Fibroblast of skin of back (primary cell): ENCODE data around the gene HIGD2B. TPM values are rescaled to one million over a fixed set of nuclear protein-coding genes. Genes with fewer than 3 reads are reported as not detected.
"Not testable (repeated sequence)": the region's sequence is repeated elsewhere in the genome, so short reads cannot be mapped to it uniquely, and the experiment has no call there.

ENCODE experiments used
- DNase-seq: peaks from one replicate; pipeline ENCODE4 v3.0.0-alpha.2; 2013
- polyA plus RNA-seq, 2 experiments: library from polyadenylated mRNA; unstranded; fragments of 120-200 nt; gene quantifications; one replicate each; pipeline ENCODE4 v1.2.1, GENCODE V29; 2013; ENCODE audit not compliant: insufficient read length in 2 of 2

The HIGD2B gene, protein sequence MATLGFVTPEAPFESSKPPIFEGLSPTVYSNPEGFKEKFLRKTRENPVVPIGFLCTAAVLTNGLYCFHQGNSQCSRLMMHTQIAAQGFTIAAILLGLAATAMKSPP
- not detected for polyA plus RNA-seq (2013, experiment 1 of 2; ENCODE audit: insufficient read length)
- polyA plus RNA-seq (2013, experiment 2 of 2; ENCODE audit: insufficient read length): not detected

DNA sequence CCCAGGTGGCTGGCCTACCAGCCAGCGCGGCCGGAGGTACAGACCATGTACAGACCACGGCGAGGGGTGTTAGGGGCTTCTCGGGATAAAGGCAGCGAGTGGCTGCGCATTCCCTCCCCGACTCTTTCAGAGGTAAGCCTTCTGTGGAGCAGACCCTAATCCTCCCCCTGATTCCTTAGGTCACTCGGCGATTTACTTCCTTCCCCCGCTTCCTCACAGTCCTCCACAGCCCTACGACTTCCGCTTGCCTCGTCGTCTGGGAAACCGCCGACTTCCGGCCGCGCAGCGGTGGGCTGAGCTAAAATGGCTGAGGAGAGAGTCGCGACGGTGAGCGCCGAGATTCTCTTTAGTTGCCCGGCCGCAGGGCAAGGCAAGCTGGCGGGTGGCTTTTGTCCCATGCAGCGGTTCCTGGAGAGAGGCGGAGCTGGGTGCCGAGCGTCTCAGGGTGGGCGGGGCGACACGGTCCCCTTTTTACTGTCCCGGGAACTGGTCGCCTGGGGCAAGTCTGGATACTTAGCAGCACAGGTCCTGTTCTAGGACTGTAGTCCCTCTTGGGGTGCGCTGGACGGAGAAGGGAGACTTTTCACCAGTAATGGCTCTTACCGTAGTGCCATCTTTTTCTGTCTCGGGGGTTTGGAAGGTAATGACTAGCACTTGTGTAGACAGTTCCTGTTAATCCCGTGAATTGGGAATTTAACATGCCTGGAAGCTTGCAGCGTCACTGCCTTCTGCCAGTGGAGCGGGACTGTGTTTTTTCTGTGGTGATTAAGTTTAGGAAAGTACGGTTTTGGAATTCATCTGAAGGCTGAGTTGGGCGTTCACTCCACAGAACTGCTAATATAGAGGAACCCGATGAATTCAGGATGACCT is at the start of gene HIGD2B, which contains the start of gene BBS4:
Gene HIGD2B, minus strand, starts transcription at position 258 of the 870 bp plus-strand sequence. CDS start 9,808 bp downstream, outside the sequence.
Gene BBS4, plus strand, starts transcription at position 283 of the 870 bp plus-strand sequence. Its CDS starts 21 bp downstream, at position 304.
- DNase-seq: peak; percentile 92

DNA sequence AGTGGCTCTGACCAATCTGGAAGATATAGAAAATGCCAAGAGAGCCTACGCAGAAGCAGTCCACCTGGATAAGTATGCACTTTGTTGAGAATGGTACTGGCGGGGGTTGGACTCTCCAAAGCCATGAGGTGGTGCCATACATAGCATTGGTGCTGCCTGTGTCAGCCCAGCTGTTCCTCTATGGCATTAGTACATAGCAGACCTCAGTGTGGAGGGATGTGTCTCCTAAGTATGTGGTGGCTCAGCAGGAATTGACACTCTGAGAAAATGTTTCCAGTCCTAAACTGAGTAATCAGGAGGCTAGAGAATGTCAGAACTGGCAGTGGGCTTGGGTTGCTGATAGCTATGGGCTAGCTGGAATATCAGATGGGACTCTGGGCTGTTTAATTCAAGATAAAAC is 49.1 kb upstream of the HIGD2B start:
- DNase-seq: no peak

DNA sequence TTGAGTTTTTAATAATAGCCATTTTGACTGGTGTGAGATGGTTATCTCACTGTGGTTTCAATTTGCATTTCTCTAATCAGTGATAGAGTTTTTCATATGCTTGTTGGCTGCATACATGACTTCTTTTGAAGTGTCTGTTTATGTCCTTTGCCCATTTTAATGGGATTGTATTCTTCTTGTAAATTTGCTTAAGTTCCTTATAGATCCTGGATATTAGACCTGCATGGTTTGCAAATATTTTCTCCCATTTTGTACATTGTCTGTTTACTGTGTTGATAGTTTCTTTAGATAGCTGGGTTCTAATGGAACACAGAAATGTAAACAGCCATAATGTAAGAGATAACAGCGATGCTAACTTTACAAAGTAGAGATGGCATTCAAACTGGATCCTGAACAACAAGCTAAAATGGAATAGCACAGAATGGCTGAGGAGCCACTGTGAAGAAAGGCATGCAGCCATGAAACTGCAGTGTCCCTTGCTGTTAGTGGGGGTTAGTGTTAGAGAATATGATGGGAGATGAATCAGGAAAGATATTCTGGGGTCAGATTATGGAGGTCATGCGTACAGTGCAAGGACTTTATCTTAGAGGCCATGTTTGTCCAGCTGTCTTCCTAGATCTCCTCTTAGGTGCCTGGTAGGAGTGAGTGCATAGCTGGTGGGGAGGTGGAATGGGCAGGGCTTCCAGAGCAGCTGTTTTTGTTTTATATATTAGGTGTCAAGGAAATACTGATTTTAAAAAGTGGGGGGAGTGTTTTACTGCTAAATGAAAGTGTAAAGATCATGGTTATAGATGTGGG is 48.2 kb upstream of the HIGD2B start:
- DNase-seq: no peak

GRCh38 chr15:72732516-72732915 is 46.5 kb upstream of the HIGD2B start:
- no peak for DNase-seq

DNA sequence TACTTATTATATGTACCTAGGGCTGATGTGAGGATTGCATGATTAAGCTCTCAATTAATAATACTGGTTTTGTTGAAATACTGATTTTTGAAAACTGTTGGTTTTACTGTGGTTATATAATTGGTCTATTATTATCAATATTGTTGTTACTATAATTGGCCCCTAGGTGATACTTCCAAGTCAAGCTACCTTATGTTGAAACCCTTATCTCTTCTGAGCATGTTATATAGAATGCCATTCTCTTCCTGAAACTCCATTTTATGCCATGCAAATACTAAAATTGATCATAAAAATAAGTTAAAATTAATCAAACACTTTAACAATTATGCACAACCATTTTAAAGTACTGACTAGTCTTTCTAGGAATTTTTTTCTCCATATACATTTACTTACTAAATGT is 46.1 kb upstream of the HIGD2B start:
- no peak for DNase-seq

DNA sequence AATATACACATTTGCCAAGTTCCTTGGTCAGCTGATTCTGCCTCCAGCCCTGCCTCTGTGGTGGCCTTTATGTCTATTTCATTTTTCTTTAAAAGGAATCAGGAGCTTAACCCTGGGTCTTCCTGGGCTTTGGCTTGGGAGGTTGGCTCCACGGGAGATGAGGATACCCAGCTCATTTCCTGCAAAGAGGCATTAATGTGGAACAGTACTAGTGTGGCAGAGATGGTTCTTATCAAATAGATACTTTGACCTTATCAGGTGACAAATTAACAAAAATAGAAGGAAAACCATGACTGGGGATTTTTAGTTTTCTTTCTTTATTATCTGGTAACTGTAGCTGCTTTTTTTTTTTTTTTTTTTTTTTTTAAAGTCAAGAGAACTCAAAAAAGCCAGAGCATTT is 42.8 kb upstream of the HIGD2B start:
- no peak for DNase-seq

GRCh38 chr15:72728249-72728648 is 42.3 kb upstream of the HIGD2B start:
- DNase-seq: not testable (repeated sequence)

DNA sequence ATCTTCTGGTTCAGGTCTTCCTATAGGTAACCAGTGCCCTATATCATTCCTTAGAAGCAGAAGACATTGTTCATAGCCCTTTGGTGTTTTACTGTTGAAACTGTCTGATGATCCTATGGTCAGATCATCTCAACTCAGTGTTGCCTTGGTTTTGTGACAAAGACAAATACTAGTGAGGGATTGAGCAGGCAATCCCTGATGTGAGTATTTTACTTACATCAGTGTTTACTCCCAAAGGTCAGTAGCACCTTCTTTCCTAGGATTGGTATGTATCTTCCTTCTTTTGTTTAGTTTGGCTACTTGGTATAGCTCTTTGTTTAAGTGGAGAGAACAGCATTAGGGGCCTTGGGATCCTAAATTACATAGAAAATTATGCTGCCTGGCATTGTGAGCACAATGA is 41.2 kb upstream of the HIGD2B start:
- no peak for DNase-seq

GRCh38 chr15:72725851-72726250 is 39.9 kb upstream of the HIGD2B start:
- DNase-seq: not testable (repeated sequence)

GRCh38 chr15:72725446-72725845 is 39.5 kb upstream of the HIGD2B start:
- no peak for DNase-seq

DNA sequence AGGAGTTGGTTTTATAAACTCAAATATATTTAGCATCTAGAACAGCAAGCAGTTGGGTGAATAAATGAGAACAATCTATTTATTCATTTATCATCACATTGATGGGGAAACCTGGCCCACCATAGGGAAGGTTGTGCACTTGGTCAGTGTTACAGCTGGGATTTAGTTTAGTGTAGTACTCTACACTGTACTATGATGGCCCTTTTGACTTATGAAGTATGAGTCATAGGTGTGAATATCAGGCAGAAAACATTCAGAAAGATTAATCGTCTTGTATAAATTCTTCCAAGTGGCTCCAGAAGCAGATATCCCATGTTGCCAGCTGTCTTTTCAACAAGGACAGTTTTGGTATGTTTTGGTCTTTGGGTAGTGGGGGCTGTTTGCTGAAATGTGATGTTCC is 38.0 kb upstream of the HIGD2B start:
- DNase-seq: no peak

DNA sequence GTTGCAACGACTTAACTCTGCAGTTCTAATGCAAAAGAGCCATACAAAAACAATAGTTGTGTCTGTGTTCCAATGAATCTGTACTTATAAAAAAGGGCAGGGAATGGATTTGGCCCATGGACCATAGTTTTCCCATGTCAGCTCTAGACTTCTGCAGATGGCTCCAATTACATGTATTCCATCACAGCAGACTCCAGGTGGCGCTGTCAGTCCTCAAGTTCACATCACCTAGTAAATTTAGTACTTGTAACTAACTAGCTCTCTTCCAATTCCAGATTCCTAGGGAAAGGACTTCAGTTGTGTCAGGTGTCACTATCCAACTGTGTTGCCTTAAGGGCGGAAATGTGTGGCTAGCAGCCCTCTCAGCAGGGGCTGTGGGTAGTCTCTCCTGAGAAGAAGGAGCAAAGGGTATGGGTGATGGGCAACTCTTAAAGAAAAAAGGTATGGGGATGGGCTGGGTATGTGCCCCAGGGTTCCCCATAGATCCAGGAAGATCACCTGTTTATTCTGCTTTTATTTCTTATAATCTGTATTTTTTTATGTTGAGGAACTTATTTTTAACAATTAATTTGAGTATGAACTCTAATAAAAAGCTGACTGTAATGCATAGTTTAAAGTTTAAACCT is 36.2 kb upstream of the HIGD2B start:
- peak; percentile 71 for DNase-seq

GRCh38 chr15:72708551-72709303 is 22.7 kb upstream of the HIGD2B start:
- peak; percentile 51 for DNase-seq

GRCh38 chr15:72706266-72706665 is 20.3 kb upstream of the HIGD2B start:
- DNase-seq: peak; percentile 33

DNA sequence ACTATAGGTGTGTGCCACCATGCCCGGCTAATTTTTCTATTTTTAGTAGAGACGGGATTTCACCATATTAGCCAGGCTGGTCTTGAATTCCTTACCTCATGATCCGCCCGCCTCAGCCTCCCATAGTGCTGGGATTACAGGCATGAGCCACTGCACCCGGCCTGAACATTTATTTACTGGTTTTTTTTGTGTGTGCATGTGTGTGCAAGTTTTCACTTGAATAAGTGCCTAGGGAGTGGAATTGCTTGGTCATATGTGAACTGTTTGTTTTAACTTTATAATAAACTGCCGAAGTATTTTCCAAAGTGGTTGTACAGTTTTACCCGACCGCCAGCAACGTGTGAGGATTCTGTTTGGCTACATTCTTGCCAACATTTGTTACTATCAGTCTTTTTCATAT is 14.1 kb upstream of the HIGD2B start:
- DNase-seq: no peak

GRCh38 chr15:72698938-72699337 is 13.0 kb upstream of the HIGD2B start:
- DNase-seq: no peak

- DNase-seq: no peak
Observed at GRCh38 chr15:72690938-72691337, 5.0 kb upstream of the HIGD2B start.

DNA sequence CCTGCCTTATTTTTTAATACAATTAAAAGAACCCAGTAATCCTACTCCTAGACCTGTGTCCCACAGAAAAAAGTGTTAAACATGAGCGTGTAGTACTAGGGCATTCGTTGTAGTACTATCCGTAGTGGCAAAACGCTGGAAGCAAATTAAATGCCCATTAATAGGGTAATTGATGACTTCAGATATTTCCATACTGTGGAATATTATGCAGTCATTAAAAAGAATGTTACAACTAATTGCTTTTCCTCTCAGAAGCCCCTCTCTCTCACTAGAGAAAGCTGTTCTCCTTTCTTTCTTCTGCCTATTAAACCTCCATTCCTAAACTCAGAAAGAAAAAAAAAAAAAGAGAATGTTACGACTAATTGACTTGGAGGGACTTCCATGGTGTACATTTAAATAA is 2.7 kb upstream of the HIGD2B start:
- DNase-seq: no peak

DNA sequence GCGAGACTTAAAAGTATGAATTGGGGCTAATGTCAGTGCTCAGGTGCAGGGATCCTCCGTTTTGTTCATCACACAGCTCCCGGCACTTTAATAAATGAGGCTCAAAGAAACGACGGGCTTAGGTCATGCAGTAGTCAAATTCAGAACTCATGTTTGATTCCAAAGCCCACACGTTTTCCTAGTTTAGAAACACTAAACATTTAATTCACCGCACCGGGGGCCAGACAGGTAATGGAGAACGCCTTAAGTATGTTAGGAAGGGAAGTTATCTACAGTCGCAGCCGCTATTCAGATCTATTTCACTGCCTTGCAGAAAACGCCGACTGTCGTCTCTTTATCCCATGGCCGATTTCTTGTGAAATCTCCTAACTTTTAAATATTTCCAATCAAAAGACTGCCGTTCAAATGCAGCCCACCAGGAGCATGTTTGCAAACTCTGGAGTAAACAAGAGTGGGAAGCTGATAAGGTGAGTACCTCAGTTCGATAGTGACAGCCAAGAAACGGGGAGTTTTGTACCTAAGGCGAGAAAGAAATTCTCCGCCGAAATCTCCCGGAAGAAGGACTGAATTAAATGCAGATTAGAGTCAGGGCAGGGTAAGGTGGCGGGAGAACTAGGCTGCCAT is 569 bp downstream of the HIGD2B start:
- DNase-seq: no peak

DNA sequence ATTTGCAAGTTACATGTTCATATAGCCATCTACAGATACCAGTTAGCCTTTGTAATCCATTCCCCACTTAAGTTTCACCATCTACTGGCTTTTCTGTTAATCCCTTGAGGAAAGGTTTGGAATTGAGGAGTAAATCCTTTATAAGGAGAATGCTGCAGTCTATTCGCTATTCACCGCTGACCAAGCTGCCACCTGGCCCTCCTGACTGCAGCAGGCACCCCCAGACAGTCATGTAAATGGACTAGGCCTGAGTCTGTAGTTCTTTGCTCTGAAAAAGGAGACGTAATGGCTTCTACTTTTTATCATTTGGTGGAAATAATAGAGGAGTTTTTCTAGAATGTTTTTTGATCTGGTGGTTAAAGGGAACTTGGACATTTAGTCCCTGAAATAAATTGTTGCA is 3.2 kb downstream of the HIGD2B start:
- no peak for DNase-seq

DNA sequence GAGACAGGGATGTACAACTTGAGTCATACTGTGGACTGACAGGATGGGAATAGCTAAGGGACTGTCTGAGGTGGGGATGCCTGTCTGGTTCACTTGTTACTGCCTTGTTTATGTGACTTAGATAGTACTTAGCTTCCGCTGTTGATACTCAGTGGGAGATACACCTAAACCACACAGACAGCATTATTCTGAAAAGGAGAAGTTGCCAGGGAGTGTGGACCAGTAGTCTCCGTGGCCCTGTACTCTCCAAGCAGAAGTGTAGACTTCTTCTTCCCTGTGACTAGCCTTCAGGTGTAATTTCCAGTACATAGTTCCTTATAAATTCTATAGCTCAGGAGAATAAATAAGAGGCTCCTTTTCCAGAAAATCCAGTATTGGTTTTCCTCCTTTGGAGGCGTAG is 5.1 kb downstream of the HIGD2B start:
- no peak for DNase-seq
